DOHH2 (cell line): ENCODE results near the gene PODN.

Source experiments
- H3F3A ChIP-seq: fragments of 200-600 bp; sonication (generic), shearing (Covaris generic); 2 replicates; pipeline ENCODE4 v1.6.0; 2016; ENCODE audit warnings: antibody characterized with exemption, mild to moderate bottlenecking; ENCODE audit not compliant: control insufficient read depth, insufficient read depth
- H3K27ac ChIP-seq: fragments of 200-600 bp; sonication (generic); 2 replicates; pipeline ENCODE4 v1.5.1; 2014; ENCODE audit warnings: low read depth, mild to moderate bottlenecking, low read length, moderate library complexity
- H3K27me3 ChIP-seq: fragments of 200-600 bp; sonication (generic); 2 replicates; pipeline ENCODE4 v1.6.1; 2014; ENCODE audit warnings: mild to moderate bottlenecking, low read length, mixed read lengths; ENCODE audit not compliant: control insufficient read depth
- H3K36me3 ChIP-seq: fragments of 200-600 bp; sonication (generic); 2 replicates; pipeline ENCODE4 v1.6.1; 2014; ENCODE audit warnings: mild to moderate bottlenecking, low read length, moderate library complexity, mixed read lengths; ENCODE audit not compliant: control insufficient read depth
- H3K4me1 ChIP-seq: fragments of 200-600 bp; sonication (generic); 2 replicates; pipeline ENCODE4 v1.6.1; 2014; ENCODE audit warnings: mild to moderate bottlenecking, low read length, mixed read lengths; ENCODE audit not compliant: control insufficient read depth
- H3K4me2 ChIP-seq: fragments of 200-600 bp; sonication (generic); 2 replicates; pipeline ENCODE4 v1.6.0; 2014; ENCODE audit warnings: mild to moderate bottlenecking, low read length, moderate library complexity
- H3K4me3 ChIP-seq: fragments of 200-600 bp; sonication (generic); 2 replicates; pipeline ENCODE4 v1.5.1; 2014; ENCODE audit warnings: mild to moderate bottlenecking, low read length, mixed read lengths
- H3K79me2 ChIP-seq: fragments of 200-600 bp; sonication (generic); 2 replicates; pipeline ENCODE4 v1.6.1; 2014; ENCODE audit warnings: mild to moderate bottlenecking, low read length, mixed read lengths; ENCODE audit not compliant: control insufficient read depth
- H3K9me2 ChIP-seq: fragments of 200-600 bp; sonication (generic); replicated peaks from 2 replicates; pipeline ENCODE4 v1.6.1; 2014; ENCODE audit warnings: mild to moderate bottlenecking, low read length, mixed read lengths; ENCODE audit not compliant: control insufficient read depth
- H3K9me3 ChIP-seq: fragments of 200-600 bp; sonication (generic); 2 replicates; pipeline ENCODE4 v1.6.1; 2014; ENCODE audit warnings: antibody characterized with exemption, low read length, mixed read lengths; ENCODE audit not compliant: control insufficient read depth, insufficient read depth
- H4K20me1 ChIP-seq: fragments of 200-600 bp; sonication (generic); 2 replicates; pipeline ENCODE4 v1.6.0; 2014; ENCODE audit warnings: low read depth, mild to moderate bottlenecking, antibody characterized with exemption, low read length, moderate library complexity; ENCODE audit not compliant: control insufficient read depth, insufficient read depth
- EZH2phosphoT487 ChIP-seq: fragments of 200-600 bp; sonication (generic); IDR thresholded peaks from 2 replicates; pipeline ENCODE4 v1.6.1; 2017; ENCODE audit warnings: borderline replicate concordance, mild to moderate bottlenecking, antibody characterized with exemption, low read length, moderate library complexity, mixed read lengths
- TF ChIP-seq, protein P1 (sequence below): fragments of 200-600 bp; sonication (generic); IDR thresholded peaks from one replicate; pipeline ENCODE4 v1.5.1; 2014; ENCODE audit warnings: antibody characterized with exemption, mild to moderate bottlenecking, low read depth, low read length; ENCODE audit not compliant: poor library complexity, severe bottlenecking

Gene PODN

DNA sequence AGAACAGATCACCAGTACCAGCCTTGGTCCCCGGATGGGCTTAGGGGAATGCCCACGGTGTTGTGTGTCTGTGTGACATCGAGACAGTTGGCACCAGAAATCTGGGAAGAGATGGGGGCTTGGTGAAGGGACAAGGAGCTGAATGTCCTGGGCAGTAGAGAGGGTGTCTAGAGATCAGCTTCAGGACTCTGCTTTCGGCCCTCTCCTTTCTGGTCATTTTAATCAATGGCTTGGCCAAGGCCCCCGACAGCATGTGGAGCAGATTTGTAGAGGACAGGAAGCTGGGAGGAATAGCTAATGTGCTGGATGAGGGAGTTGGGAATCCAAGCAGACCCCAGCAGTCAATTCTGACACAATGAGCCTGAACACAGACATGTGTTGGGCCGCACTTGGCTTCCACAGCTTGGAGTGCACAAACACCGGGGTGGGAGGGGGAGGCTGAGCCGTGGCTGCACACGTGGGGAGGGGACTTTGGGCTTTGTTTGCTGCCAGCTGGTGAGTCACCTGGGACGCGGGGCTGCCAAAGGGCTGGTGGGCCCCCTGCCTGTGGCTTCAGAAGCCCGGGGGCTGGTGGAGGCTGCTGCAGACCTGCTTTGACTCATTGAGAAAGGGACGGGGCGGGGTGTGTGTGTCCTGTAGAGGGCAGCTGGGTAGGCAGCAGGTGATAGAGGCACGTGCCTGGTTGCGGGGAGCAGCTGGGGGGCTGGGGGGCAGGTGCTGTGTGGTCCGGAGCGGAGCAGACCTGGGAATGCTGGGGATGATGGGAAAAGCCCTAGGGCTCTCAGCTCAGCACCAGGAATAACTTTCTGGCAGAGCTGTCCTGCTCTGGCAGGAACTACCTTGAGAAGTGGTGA lies 59.5 kb downstream of the PODN start:
- no peak overlapping the region for H3K27ac ChIP-seq
- TF ChIP-seq, protein P1, sequence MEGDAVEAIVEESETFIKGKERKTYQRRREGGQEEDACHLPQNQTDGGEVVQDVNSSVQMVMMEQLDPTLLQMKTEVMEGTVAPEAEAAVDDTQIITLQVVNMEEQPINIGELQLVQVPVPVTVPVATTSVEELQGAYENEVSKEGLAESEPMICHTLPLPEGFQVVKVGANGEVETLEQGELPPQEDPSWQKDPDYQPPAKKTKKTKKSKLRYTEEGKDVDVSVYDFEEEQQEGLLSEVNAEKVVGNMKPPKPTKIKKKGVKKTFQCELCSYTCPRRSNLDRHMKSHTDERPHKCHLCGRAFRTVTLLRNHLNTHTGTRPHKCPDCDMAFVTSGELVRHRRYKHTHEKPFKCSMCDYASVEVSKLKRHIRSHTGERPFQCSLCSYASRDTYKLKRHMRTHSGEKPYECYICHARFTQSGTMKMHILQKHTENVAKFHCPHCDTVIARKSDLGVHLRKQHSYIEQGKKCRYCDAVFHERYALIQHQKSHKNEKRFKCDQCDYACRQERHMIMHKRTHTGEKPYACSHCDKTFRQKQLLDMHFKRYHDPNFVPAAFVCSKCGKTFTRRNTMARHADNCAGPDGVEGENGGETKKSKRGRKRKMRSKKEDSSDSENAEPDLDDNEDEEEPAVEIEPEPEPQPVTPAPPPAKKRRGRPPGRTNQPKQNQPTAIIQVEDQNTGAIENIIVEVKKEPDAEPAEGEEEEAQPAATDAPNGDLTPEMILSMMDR, result no peak
- no peak for TF ChIP-seq EZH2phosphoT487
- H3K79me2 ChIP-seq, result no peaks in the 10 kb centered on the region
- H4K20me1 ChIP-seq, result no peaks in the 10 kb centered on the region
- H3K4me3 ChIP-seq, result no peak overlapping the region
- H3K9me3 ChIP-seq, result no peaks in the 10 kb centered on the region
- no peaks in the 10 kb centered on the region for H3F3A ChIP-seq
- H3K4me1 ChIP-seq, result no peaks in the 10 kb centered on the region
- H3K27me3 ChIP-seq, result 0 out of 2 replicates have a peak, but pooled peaks cover 2% of the 10 kb centered on the region
- H3K4me2 ChIP-seq, result no peak overlapping the region
- no peaks in the 10 kb centered on the region for H3K9me2 ChIP-seq
- no peaks in the 10 kb centered on the region for H3K36me3 ChIP-seq

DNA sequence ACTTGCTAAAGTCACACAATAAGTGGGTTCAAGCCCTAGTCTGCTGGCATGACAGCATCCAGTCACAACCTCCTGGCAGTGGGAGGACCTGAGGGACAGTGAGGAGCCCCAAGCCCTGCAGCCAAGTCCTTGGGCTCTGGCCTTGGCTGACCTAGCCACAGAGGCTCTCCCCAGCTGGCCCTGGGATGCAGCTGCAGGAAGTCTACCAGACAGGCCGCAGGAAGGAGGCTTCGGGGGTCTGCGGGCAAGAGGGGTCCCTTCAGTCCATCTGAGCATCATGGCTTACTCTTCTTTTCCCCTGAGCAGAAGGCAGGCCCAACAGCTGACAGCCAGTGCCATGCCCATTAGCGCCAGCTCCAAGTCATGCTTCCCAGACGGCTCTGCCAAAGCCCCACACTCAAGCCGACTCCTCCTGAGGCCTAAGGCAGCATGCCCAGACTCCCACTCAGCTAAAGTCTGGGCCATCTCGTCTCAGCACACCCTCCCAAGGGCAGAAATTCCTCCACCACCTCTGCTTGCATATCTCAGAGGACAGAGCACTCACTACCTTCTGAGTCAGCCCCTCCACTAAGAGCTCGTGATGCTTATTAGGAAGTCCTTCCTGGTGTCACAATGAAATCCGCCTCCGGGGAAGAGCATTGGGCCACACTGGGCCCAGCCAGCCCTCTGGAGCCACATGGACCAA lies 60.3 kb downstream of the PODN start:
- Histone ChIP-seq H3K79me2 (no peaks in the 10 kb centered on the region), H3K27me3 (0 out of 2 replicates have a peak, but pooled peaks cover 2% of the 10 kb centered on the region), H3K9me2 (no peaks in the 10 kb centered on the region), H4K20me1 (no peaks in the 10 kb centered on the region), H3K36me3 (no peaks in the 10 kb centered on the region), H3K4me2 (no peak overlapping the region), H3K4me1 (no peaks in the 10 kb centered on the region), H3K4me3 (no peak overlapping the region), H3K27ac (no peak overlapping the region), H3F3A (no peaks in the 10 kb centered on the region), H3K9me3 (no peaks in the 10 kb centered on the region)
- TF ChIP-seq EZH2phosphoT487, result no peak
- TF ChIP-seq, protein P1, result no peak

GRCh38 chr1:53122961-53123413 lies 61.0 kb downstream of the PODN start:
- Histone ChIP-seq H3F3A (no peaks in the 10 kb centered on the region), H3K9me3 (no peaks in the 10 kb centered on the region), H3K27ac (no peak overlapping the region), H3K36me3 (no peaks in the 10 kb centered on the region), H3K4me3 (no peak overlapping the region), H3K27me3 (0 out of 2 replicates have a peak, but pooled peaks cover 2% of the 10 kb centered on the region), H3K79me2 (no peaks in the 10 kb centered on the region), H3K4me1 (no peaks in the 10 kb centered on the region), H4K20me1 (no peaks in the 10 kb centered on the region), H3K4me2 (no peak overlapping the region), H3K9me2 (no peaks in the 10 kb centered on the region)
- no peak for TF ChIP-seq EZH2phosphoT487
- TF ChIP-seq, protein P1, result no peak
